COLO668 (cell line): ENCODE results near the gene B4GALNT3.

Experiments
- DNase-seq: peaks from one replicate; lab custom pipeline; 2025; ENCODE audit not compliant: unreplicated experiment; lab: John Stamatoyannopoulos, UW

The B4GALNT3 gene

GRCh38 chr12:467591-467990, 7.9 kb downstream of the B4GALNT3 start:
- no peak for DNase-seq

GRCh38 chr12:468671-469389, 9.1 kb downstream of the B4GALNT3 start:
- DNase-seq = no peak

- DNase-seq = no peak
Measured at GRCh38 chr12:470133-470532, 10.4 kb downstream of the B4GALNT3 start.

GRCh38 chr12:473198-473597, 13.5 kb downstream of the B4GALNT3 start:
- DNase-seq = no peak

- no peak for DNase-seq
Measured at GRCh38 chr12:473863-474577, 14.3 kb downstream of the B4GALNT3 start.

GRCh38 chr12:475286-475685, 15.5 kb downstream of the B4GALNT3 start:
- DNase-seq = no peak

GRCh38 chr12:479161-479560, 19.4 kb downstream of the B4GALNT3 start:
- DNase-seq = no peak

- peak; percentile 80 for DNase-seq
Measured at GRCh38 chr12:480831-481816, 21.4 kb downstream of the B4GALNT3 start.

- DNase-seq = no peak
Measured at GRCh38 chr12:482061-482460, 22.3 kb downstream of the B4GALNT3 start.

- DNase-seq = no peak
Measured at GRCh38 chr12:484096-484495, 24.4 kb downstream of the B4GALNT3 start.

GRCh38 chr12:490260-490659, 30.5 kb downstream of the B4GALNT3 start:
- DNase-seq = no peak

GRCh38 chr12:495466-495865, 35.7 kb downstream of the B4GALNT3 start:
- no peak for DNase-seq

- DNase-seq = no peak
Measured at GRCh38 chr12:496736-497135, 37.0 kb downstream of the B4GALNT3 start.

GRCh38 chr12:497501-498160, 37.9 kb downstream of the B4GALNT3 start:
- peak; percentile 86 for DNase-seq

- DNase-seq = no peak
Measured at GRCh38 chr12:499837-500458, 40.2 kb downstream of the B4GALNT3 start.

- DNase-seq = peak; percentile 49
Measured at GRCh38 chr12:501722-502447, 42.1 kb downstream of the B4GALNT3 start.

GRCh38 chr12:503111-503761, 43.5 kb downstream of the B4GALNT3 start:
- DNase-seq = peak; percentile 73

GRCh38 chr12:505221-505620, 45.5 kb downstream of the B4GALNT3 start:
- DNase-seq = no peak

GRCh38 chr12:507391-507796, 47.7 kb downstream of the B4GALNT3 start:
- DNase-seq = no peak
